ENCODE results near the gene ADM.

The ADM gene

DNA sequence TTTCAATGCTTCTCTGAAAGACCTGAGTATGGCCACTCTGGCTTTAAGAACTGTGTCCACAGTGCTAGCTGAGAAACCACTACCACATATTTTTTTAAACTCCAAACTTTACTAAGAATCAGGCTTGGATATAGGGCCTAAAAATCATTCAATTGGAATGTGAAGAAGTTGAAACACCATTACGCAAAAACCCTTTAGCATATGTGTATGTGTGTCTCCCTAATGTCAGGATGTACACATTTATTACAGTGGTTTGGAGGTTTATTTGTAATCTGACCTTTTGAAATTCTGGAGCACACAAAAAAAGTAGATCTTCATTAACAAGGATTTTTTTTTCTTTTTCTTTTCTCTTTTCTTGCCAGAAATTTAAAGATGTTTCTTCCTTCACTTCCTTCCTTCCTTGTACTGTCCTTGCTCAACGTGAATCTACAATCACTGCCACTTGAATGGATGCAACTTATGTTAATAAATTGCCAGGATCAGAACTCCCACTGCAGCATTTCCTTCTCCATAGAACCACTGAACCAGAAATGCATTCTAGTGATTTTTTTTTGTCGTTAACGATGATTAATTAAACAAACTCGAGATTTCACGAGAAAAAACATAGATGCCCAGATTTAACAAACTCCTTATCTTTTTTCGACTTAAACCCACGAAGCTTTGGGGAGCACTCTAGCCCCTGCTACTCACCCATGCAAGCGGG is 3.1 kb upstream of the ADM start:
- H3K4me3 ChIP-seq (ENCODE audit: low read length): no peak overlapping the region
- no peak for TF ChIP-seq ZNF274 (IDR thresholded peaks at IDR 0.05; ENCODE audit: low read depth, low read length)

DNA sequence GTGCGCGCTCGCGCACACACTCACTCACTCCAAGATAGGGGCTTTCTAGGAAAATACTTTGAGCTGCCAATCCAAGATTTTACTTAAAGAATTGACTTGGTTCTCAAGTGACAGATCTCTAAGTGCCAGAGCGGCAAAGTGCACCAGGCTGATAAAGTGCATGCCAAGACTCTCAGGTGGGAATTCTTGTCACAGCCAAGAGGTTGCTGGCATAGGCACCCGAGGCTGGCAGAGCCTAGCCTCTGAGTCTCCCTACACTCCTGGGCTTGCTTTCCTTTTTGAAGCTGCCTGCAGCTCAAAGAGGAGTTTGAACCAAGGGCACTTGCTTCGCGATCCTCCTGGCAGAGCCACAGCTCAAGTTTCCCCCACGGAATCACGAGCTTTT is 2.5 kb upstream of the ADM start:
- TF ChIP-seq ZNF274 (IDR thresholded peaks at IDR 0.05; ENCODE audit: low read depth, low read length): no peak
- H3K4me3 ChIP-seq (ENCODE audit: low read length): peak overlapping the region; percentile 62; the same call in 1 of the 2 replicates

DNA sequence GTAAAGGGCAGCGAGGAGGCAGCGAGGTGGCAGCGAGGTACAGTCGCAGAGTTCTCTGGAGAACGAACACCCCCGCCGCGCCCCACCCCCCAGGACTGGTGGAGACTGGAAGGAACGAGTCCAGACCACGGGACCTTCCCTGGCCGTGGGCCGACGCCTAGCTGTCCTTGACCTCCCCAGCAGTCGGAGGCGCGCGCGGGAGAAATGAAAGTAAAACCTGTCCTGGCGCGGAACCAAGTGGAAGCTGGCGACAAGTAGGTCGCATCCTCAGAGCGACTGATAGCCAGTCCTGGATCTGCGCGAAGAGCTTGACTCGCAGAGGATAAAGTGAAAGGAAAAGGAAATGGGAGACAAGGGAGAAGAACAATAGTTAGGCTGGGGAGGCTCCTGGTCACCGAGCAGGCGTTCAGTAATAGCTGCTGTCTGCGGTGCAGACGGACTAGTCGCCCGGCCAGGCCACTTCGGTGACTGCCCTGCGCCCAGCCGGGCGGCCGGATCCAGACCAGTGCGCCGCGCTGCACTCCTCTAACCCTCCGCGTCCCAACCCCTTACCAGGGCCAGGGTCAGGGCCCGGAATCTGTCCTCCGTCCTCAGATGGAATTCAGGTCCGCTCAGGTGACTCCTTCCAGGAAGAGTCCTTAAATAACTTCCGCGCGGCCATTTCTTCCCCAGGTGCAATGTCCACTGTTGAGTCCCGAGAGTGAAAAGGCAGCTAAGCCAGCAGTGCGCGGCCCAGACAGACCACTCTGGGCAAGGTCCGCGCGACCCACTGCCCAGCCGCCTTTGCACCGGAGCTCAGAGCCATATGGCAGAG is 1.9 kb upstream of the ADM start:
- H3K4me3 ChIP-seq (ENCODE audit: low read length): peak overlapping the region; percentile 62; the same call in 1 of the 2 replicates
- no peak for TF ChIP-seq ZNF274 (IDR thresholded peaks at IDR 0.05; ENCODE audit: low read depth, low read length)

DNA sequence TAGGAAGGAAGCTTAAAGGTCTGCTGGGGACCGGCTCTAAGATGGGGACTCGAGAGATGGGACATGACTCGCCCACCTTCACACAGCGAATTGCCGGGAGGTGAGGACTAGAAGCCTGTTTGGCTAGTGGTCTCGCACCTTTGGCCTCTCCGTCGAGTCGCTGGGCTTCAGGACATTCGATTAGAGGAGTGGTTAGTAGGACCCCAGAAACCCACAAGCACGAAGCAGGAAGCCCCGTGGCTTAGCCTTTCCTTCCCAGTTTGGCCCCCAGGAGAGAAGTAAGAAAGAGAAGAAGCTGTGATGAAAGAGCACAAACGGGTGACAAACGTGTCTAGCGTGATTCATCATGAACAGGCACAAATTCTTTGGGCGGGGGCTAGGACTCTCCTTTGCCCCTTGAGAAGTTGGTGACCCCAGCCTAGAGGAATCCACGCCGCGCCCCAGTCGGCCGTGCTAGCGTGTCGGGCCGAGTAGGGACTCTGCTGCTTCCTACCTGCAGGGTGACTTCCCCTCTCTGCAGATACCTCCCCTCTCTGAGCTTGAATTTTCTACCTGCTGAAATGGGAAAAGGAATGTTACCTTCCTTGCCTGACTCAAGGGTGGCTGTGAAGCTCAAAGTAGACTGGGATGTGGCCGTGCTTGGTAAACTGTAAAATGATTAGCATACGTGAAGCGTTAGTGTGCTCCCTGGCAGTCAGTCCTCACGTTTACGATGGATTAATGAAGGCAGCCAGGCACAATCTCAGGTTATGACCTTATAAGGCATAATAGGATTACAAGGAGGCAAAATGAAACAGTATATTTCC is 1.1 kb upstream of the ADM start:
- H3K4me3 ChIP-seq (ENCODE audit: low read length): peak overlapping the region; percentile 62; the same call in 1 of the 2 replicates
- TF ChIP-seq ZNF274 (IDR thresholded peaks at IDR 0.05; ENCODE audit: low read depth, low read length): no peak

DNA sequence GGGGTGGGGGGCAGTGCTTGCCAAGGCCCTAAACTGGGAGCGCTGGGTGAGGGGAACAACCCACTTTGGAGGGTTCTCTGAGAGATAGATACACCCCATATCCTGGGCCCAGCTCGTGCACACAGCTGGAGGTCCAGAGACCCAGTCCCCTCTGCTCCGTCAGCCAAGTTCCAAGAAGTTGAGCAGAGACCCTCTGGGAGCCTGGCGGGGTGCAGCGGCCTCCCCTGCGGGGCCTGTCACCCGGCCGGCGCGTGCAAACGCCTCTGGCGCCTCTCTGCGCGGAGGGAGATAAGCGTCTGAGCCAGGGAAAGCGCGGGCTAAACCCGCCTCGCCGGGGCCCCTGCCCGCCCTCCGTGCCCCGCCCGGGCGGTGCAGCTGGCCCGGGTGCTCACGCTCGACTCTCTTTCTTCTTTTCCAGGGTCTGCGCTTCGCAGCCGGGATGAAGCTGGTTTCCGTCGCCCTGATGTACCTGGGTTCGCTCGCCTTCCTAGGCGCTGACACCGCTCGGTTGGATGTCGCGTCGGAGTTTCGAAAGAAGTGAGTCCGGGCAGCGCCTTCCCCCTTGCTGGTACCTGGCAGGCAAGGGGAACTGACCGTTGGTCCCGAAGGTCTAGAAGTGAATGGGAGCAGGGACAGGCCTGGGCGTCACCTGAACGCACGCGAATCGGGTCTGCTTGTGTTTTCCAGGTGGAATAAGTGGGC is 540 bp downstream of the ADM start:
- TF ChIP-seq ZNF274 (IDR thresholded peaks at IDR 0.05; ENCODE audit: low read depth, low read length): no peak
- H3K4me3 ChIP-seq (ENCODE audit: low read length): peak overlapping the region; percentile 43; the same call in 1 of the 2 replicates

DNA sequence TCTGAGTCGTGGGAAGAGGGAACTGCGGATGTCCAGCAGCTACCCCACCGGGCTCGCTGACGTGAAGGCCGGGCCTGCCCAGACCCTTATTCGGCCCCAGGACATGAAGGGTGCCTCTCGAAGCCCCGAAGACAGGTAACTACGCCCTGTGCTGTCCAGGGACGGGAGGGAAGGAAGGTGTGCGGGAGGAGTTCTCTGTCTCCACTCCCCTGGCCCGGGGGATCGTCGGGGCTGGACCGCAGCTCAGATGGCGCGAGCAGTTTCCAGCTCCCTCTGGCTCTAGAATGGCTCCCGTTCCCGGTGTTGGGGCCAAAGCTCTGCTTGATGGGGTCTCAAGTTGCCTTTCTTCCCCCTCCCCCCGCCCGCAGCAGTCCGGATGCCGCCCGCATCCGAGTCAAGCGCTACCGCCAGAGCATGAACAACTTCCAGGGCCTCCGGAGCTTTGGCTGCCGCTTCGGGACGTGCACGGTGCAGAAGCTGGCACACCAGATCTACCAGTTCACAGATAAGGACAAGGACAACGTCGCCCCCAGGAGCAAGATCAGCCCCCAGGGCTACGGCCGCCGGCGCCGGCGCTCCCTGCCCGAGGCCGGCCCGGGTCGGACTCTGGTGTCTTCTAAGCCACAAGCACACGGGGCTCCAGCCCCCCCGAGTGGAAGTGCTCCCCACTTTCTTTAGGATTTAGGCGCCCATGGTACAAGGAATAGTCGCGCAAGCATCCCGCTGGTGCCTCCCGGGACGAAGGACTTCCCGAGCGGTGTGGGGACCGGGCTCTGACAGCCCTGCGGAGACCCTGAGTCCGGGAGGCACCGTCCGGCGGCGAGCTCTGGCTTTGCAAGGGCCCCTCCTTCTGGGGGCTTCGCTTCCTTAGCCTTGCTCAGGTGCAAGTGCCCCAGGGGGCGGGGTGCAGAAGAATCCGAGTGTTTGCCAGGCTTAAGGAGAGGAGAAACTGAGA is 1.4 kb downstream of the ADM start:
- no peak for TF ChIP-seq ZNF274 (IDR thresholded peaks at IDR 0.05; ENCODE audit: low read depth, low read length)
- H3K4me3 ChIP-seq (ENCODE audit: low read length): peak overlapping the region; percentile 43; the same call in 1 of the 2 replicates

DNA sequence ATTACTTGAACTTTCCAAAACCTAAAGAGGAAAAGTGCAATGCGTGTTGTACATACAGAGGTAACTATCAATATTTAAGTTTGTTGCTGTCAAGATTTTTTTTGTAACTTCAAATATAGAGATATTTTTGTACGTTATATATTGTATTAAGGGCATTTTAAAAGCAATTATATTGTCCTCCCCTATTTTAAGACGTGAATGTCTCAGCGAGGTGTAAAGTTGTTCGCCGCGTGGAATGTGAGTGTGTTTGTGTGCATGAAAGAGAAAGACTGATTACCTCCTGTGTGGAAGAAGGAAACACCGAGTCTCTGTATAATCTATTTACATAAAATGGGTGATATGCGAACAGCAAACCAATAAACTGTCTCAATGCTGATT is 2.1 kb downstream of the ADM start:
- no peak for TF ChIP-seq ZNF274 (IDR thresholded peaks at IDR 0.05; ENCODE audit: low read depth, low read length)
- H3K4me3 ChIP-seq (ENCODE audit: low read length): peak overlapping the region; percentile 13; the same call in 1 of the 2 replicates

DNA sequence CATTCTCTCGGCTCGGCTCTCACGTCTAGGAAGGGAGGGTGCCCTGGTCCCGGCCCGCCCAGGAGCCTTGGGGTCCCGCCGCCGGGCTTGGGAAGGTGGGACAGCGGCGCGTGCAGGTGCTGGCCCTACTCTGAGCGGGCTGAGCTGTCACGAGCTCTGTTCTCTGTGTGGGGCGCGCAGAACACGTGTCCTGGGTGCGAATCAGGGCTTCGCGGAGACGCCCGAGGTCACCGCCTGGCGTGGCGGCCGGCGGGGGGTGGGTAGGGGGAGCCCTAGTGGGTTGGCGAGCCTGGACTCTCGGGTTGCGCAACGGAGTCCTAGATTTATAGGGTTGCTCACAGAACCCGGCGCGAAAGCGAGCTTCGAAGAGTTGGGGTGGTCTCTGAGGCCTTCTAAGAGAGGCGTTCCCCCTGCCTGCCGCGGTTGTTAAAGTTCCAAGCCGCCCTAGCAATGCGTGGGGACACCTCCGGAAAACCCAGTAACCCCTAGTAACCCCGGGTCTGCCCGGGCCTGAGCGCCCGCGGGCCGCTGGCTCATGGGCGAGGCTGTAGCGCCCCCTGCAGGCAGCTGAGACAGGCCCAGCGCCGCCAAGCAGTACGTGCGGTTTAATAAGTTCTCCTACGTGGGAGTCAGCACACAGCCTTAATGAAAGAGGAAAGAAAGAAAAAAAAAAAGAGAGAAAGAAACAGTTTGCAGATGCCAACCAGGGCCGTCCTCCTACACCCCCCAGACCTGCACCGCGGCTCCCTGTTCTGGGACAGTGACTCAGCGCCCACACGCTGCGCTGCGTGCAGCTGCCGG is 2.7 kb downstream of the ADM start:
- H3K4me3 ChIP-seq (ENCODE audit: low read length): peak overlapping the region; percentile 13; the same call in 1 of the 2 replicates
- TF ChIP-seq ZNF274 (IDR thresholded peaks at IDR 0.05; ENCODE audit: low read depth, low read length): no peak

DNA sequence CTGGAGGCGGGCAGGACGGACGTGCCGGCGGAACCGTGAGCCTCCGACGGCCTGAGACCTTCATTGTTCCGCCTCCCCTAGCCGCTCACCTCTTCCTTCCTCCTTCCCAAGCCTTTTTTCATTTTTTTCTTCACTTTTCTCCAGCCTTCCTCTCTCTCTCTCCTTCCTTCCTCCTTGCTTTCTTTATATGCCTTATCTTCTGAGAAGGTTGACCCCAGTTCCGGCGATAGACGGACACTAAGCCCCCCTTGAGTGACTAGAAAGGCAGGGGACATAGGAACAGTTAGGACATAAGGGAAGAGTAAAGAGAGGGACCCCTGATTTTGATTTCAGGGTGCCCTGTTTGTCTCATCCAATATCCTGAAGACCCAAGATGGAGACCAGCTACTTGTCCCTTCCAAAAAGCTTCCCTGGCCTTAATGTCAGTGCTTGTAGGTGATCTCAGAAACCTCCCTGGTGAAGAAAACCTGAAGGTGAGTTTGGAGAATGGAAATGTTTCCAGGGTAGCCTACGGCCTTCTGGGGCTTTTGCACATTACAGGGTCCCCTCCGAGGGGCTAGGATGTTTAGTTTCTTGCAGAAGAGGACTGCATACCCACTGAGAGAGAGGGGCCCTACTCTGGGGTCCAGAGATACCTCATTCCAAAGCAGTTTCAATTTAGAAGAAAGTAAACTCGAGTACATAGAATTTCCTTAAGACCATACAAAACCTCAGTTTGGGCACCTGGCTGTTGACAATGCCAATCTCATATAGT is 3.5 kb downstream of the ADM start:
- no peak for TF ChIP-seq ZNF274 (IDR thresholded peaks at IDR 0.05; ENCODE audit: low read depth, low read length)
- H3K4me3 ChIP-seq (ENCODE audit: low read length): peak overlapping the region; percentile 13; the same call in 1 of the 2 replicates

DNA sequence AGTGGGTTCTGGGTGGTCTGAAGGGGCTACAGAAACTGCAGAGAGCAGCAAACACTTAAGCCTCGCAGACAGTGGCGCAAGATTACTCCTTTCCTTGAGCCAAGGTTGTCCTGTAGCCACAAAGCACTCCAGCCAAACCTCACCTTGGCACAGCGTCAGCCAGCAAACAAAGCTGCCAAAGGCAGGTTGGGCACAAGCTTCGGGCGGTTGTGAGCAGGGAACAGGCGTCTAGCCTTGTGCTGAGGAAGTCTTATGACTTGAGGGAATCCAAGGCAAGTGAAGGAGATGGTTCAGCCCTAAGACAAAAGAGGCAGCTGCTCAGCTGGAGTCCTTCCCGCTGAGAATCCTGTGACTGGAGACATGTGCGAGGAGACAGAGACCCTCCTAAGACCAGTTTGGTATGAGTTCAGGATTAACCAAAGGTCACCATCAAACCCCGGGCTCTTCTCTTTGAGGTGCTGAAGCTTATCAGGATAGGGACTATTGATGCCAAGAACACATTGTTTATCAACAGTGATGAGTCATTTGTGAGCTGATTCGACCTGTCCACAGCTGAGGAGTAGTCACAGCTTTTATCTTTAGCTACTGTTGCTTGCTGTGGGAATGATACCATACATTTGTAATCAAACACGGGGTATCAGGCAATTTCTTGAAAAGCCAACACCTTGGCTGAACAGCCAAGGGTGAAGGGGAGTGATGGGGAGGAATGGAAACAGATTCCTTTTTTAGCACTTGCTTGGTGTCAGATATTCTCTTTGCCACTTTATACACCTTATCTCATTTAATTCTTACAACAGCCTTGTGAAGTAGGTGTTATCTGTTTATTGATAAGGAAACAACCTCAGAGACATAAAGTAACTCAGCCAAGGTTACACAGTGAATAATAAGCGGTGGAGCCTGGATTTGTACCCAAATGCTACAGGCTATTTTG is 4.6 kb downstream of the ADM start:
- TF ChIP-seq ZNF274 (IDR thresholded peaks at IDR 0.05; ENCODE audit: low read depth, low read length): no peak
- no peak overlapping the region for H3K4me3 ChIP-seq (ENCODE audit: low read length)
